T-cell (primary cell): ENCODE data around the gene RTN4. TPM values are rescaled to one million over a fixed set of nuclear protein-coding genes. Genes with fewer than 3 reads are reported as not detected.
A peak's percentile ranks its signal among the peaks of the same experiment; 100 is the strongest.

Experiments
- ATAC-seq, 4 experiments: fragments of 200-7000 bp in 3 of 4; fragments of 150-1000 bp in 1 of 4; cut with Tn5 transposase; replicated peaks in 1 of 4; 1 replicate in 3 of 4; 2 replicates in 1 of 4; pipeline ENCODE4 v1.10.0; 2021; ENCODE audit warnings: moderate library complexity in 3 of 4, mild to moderate bottlenecking in 2 of 4, moderate number of reproducible peaks in 1 of 4
- CTCF ChIA-PET, 2 donors: fragments of 300-600 bp; sonication (Branson Sonifier 250); formaldehyde crosslinking; loops; one replicate each; lab custom pipeline; 2022; ENCODE audit warnings: antibody characterized with exemption in 2 of 2; lab: Charles Lee
- POLR2A ChIA-PET, 2 donors: fragments of 300-600 bp; sonication (Branson Sonifier 250); formaldehyde crosslinking; loops; one replicate each; lab custom pipeline; 2022; ENCODE audit warnings: antibody characterized with exemption in 2 of 2; lab: Charles Lee
- DNase-seq, 35 experiments: peaks; one replicate each; pipeline versions ENCODE4 v3.0.0 to v3.0.0-alpha.2; 2013 to 2023
- H3K27ac ChIP-seq: one replicate; pipeline ENCODE4 v1.5.1; 2013; ENCODE audit warnings: low read length
- H3K27me3 ChIP-seq, 2 experiments: replicated peaks in 1 of 2; 1 replicate in 1 of 2; 2 replicates in 1 of 2; pipeline versions ENCODE4 v1.6.1 to v1.7.0; 2013; ENCODE audit warnings: low read length in 1 of 2, mixed read lengths in 1 of 2; ENCODE audit not compliant: control insufficient read depth in 2 of 2, insufficient read depth in 2 of 2; ENCODE audit errors: extremely low read depth in 1 of 2
- H3K36me3 ChIP-seq, 2 donors: 1 replicate in 1 of 2; 2 replicates in 1 of 2; pipeline versions ENCODE4 v1.6.1 to v1.7.0; 2013; ENCODE audit warnings: low read length in 1 of 2; ENCODE audit not compliant: control insufficient read depth in 2 of 2, insufficient read depth in 1 of 2; ENCODE audit errors: extremely low read depth in 1 of 2
- H3K4me1 ChIP-seq, 2 experiments: 1 replicate in 1 of 2; 2 replicates in 1 of 2; pipeline versions ENCODE4 v1.6.1 to v1.7.0; 2013; ENCODE audit warnings: low read length in 2 of 2, mixed read lengths in 1 of 2; ENCODE audit not compliant: insufficient read depth in 2 of 2, control insufficient read depth in 1 of 2; ENCODE audit errors: extremely low read depth in 1 of 2
- H3K4me3 ChIP-seq, 2 donors: 1 replicate in 1 of 2; 2 replicates in 1 of 2; pipeline versions ENCODE4 v1.5.1 to v1.7.0; 2013; ENCODE audit warnings: mild to moderate bottlenecking in 2 of 2, low read length in 1 of 2, moderate library complexity in 1 of 2; ENCODE audit not compliant: control insufficient read depth in 1 of 2; ENCODE audit errors: extremely low read depth in 1 of 2
- H3K9me3 ChIP-seq: 2 replicates; pipeline ENCODE4 v1.7.0; 2013
- H3K27ac Mint-ChIP-seq, 2 donors: one replicate each; pipeline ENCODE4 v1.8.0; 2020 to 2021; ENCODE audit warnings: mild to moderate bottlenecking in 2 of 2, mixed read lengths in 2 of 2
- H3K27me3 Mint-ChIP-seq, 2 donors: one replicate each; pipeline ENCODE4 v1.8.0; 2021 to 2022; ENCODE audit warnings: mixed read lengths in 2 of 2
- H3K36me3 Mint-ChIP-seq: one replicate; pipeline ENCODE4 v1.8.0; 2021; ENCODE audit warnings: mixed read lengths
- H3K4me1 Mint-ChIP-seq, 3 donors: one replicate each; pipeline ENCODE4 v1.8.0; 2020 to 2022; ENCODE audit warnings: mixed read lengths in 3 of 3, mild to moderate bottlenecking in 1 of 3
- H3K4me3 Mint-ChIP-seq, 3 donors: one replicate each; pipeline ENCODE4 v1.8.0; 2020 to 2022; ENCODE audit warnings: mild to moderate bottlenecking in 3 of 3, mixed read lengths in 3 of 3, moderate library complexity in 3 of 3
- H3K9me3 Mint-ChIP-seq, 3 donors: one replicate each; pipeline ENCODE4 v1.8.0; 2020 to 2022; ENCODE audit warnings: mixed read lengths in 3 of 3
- WGBS: methylation state at CpG from one replicate; pipeline ENCODE4 v1.1.5; 2013; ENCODE audit warnings: missing lambda C conversion rate; ENCODE audit not compliant: insufficient coverage; 5-methylcytosine and 5-hydroxymethylcytosine counted together
- total RNA-seq, 35 experiments: library from RNA in 6 of 35; stranded (reverse) in 6 of 35; fragments of 120-200 nt in 1 of 35; gene quantifications; one replicate each; pipeline versions ENCODE4 v1.2.1 to v1.2.4 and lab custom pipeline; 2013 to 2026

RTN4 gene
- total RNA-seq, 5 donors from 2014 or later (not counting 1 experiment from before 2014, with no cell fraction given), result 66.3 to 77.1 (median 75.4) TPM

DNA sequence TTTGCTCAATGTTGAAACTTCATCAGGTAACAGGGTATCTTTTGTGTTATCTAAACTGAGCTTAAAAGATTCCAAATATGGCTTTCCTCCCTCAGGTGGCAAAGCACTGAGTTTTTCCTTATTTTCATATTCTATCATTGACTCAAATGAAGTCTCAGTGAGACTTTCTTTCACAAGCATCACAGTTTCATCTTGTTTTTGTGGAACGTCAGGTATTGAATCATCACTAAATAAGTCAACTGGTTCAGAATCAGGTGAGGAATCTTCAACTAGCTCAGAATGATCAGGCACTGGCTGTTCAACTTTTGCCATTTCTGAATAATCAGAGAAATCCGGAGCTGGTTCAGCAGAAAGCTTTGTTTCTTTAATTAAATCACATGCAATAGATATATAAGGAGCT, 24.6 kb downstream of the RTN4 start:
- ATAC-seq (no peak), DNase-seq (no peak)
- no peaks in the 10 kb centered on the region for H3K9me3 ChIP-seq
- peaks cover 10% of the 10 kb centered on the region for H3K36me3 Mint-ChIP-seq
- peak overlapping the region in 1 of 2 donors; percentile 48 for H3K27ac Mint-ChIP-seq
- peaks cover 3 to 37% of the 10 kb centered on the region in 2 experiments for H3K4me1 ChIP-seq
- H3K27me3 ChIP-seq, result no peaks in the 10 kb centered on the region
- peaks cover 0 to 1% of the 10 kb centered on the region in 2 donors for H3K36me3 ChIP-seq
- no peak overlapping the region for H3K4me3 ChIP-seq
- no peaks in the 10 kb centered on the region for H3K9me3 Mint-ChIP-seq
- ChIA-PET CTCF (interaction anchor here in 1 of 2 donors (0.8 to 1.1 kb wide), 2 partner anchors 12 to 143 kb away, joined by 3 to 4 read pairs; no protein-coding TSS in a partner anchor), POLR2A (interaction anchor here (0.5 to 1.5 kb wide), 8 partner anchors 16 to 392 kb away, joined by 3 to 4 read pairs (median 4); partner anchors contain the start of genes RPS27A (in 1 of the 2) and RTN4 (in 1 of the 2))
- H3K4me1 Mint-ChIP-seq, result peaks cover 0 to 7% (median 5%) of the 10 kb centered on the region in 3 donors
- H3K27ac ChIP-seq, result no peak overlapping the region
- no CpG with 5 or more reads among the region's 2 CpGs for WGBS
- no peak overlapping the region for H3K4me3 Mint-ChIP-seq
- H3K27me3 Mint-ChIP-seq, result no peaks in the 10 kb centered on the region

DNA sequence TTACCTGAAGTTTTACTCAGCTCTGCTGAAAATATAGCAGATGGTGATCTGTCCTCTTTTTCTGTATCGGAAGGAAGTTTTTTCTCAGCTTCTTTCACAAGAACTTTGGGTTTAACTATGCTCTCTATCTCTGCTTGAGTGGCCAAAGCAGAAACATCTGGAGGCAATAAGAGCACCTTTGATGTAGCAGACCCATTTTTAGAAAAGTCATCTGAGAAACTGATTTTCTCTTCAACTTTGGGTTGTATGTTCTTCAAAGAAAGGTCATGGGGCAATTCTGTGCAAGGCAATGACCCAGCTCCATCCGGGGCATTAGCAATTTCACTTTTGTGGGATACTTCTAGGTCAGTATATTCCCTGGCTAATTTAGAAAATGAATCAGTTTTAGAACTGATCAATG, 25.2 kb downstream of the RTN4 start:
- Histone ChIP-seq H3K27ac (no peak overlapping the region), H3K4me1 (peaks cover 3 to 36% of the 10 kb centered on the region in 2 experiments), H3K36me3 (peaks cover 0 to 3% of the 10 kb centered on the region in 2 donors), H3K27me3 (no peaks in the 10 kb centered on the region), H3K4me3 (no peak overlapping the region), H3K9me3 (no peaks in the 10 kb centered on the region)
- ChIA-PET CTCF (interaction anchor here (0.8 to 1.1 kb wide), 3 partner anchors 11 to 143 kb away, joined by 3 to 4 read pairs (median 3); no protein-coding TSS in a partner anchor), POLR2A (interaction anchor here (0.7 to 1.5 kb wide), 6 partner anchors 15 to 208 kb away, joined by 3 to 4 read pairs (median 4); partner anchors contain the start of genes RPS27A (in 1 of the 2) and RTN4 (in 1 of the 2))
- ATAC-seq (no peak), DNase-seq (no peak)
- H3K27ac Mint-ChIP-seq, result peak overlapping the region in 1 of 2 donors; percentile 48
- no peaks in the 10 kb centered on the region for H3K27me3 Mint-ChIP-seq
- peaks cover 0 to 6% (median 2%) of the 10 kb centered on the region in 3 donors for H3K4me1 Mint-ChIP-seq
- WGBS, result no CpG with 5 or more reads among the region's 2 CpGs
- peaks cover 15% of the 10 kb centered on the region for H3K36me3 Mint-ChIP-seq
- peaks cover 0 to 5% (median 3%) of the 10 kb centered on the region in 3 donors for H3K9me3 Mint-ChIP-seq
- no peak overlapping the region for H3K4me3 Mint-ChIP-seq

GRCh38 chr2:55022476-55022875, 27.8 kb downstream of the RTN4 start:
- 100% methylated on average over 2 of the region's 3 CpGs for WGBS

GRCh38 chr2:55019526-55020258, 30.6 kb downstream of the RTN4 start:
- ChIA-PET POLR2A (interaction anchor here (0.5 to 0.7 kb wide), 2 partner anchors 14 to 498 kb away, joined by 3 read pairs; no protein-coding TSS in a partner anchor), CTCF (interaction anchor here (0.6 to 1.8 kb wide), 5 partner anchors 9 to 149 kb away, joined by 3 to 5 read pairs (median 3); no protein-coding TSS in a partner anchor)
- peaks cover 0 to 3% of the 10 kb centered on the region in 2 experiments for H3K4me1 ChIP-seq
- no peak for ATAC-seq
- DNase-seq, result no peak
- H3K27me3 ChIP-seq, result no peaks in the 10 kb centered on the region
- Mint-ChIP-seq H3K27ac (peak overlapping the region; percentile 23 to 41), H3K4me3 (no peak overlapping the region), H3K36me3 (peaks cover 21% of the 10 kb centered on the region), H3K9me3 (peaks cover 5 to 14% (median 5%) of the 10 kb centered on the region in 3 donors), H3K27me3 (no peaks in the 10 kb centered on the region), H3K4me1 (peaks cover 28 to 37% (median 37%) of the 10 kb centered on the region in 3 donors)
- no peak overlapping the region for H3K27ac ChIP-seq
- H3K4me3 ChIP-seq, result no peak overlapping the region
- H3K36me3 ChIP-seq, result peaks cover 0 to 3% of the 10 kb centered on the region in 2 donors
- WGBS, result no CpG with 5 or more reads among the region's 5 CpGs
- H3K9me3 ChIP-seq, result peaks cover 2% of the 10 kb centered on the region

More at GRCh38 chr2:55022476-55022875, 27.8 kb downstream of the RTN4 start:
- ChIA-PET POLR2A (interaction anchor here in 1 of 2 donors (0.5 kb wide), 1 partner anchor 294 kb away, joined by 3 read pairs; no protein-coding TSS in a partner anchor), CTCF (interaction anchor here (0.6 to 1.2 kb wide), 4 partner anchors 17 to 210 kb away, joined by 3 to 4 read pairs (median 3); partner anchors contain the start of genes CLHC1 (in 1 of the 2) and RPS27A (in 1 of the 2))
- H3K9me3 Mint-ChIP-seq, result peaks cover 5 to 14% (median 5%) of the 10 kb centered on the region in 3 donors
- peaks cover 19% of the 10 kb centered on the region for H3K36me3 Mint-ChIP-seq
- ATAC-seq (no peak), DNase-seq (no peak)
- H3K27ac Mint-ChIP-seq, result no peak overlapping the region
- H3K4me1 Mint-ChIP-seq, result peaks cover 26 to 30% (median 27%) of the 10 kb centered on the region in 3 donors
- Histone ChIP-seq H3K4me3 (no peak overlapping the region), H3K36me3 (peaks cover 0 to 3% of the 10 kb centered on the region in 2 donors), H3K9me3 (peaks cover 2% of the 10 kb centered on the region), H3K4me1 (peaks cover 0 to 23% of the 10 kb centered on the region in 2 experiments), H3K27me3 (no peaks in the 10 kb centered on the region), H3K27ac (no peak overlapping the region)
- no peak overlapping the region for H3K4me3 Mint-ChIP-seq
- H3K27me3 Mint-ChIP-seq, result no peaks in the 10 kb centered on the region

DNA sequence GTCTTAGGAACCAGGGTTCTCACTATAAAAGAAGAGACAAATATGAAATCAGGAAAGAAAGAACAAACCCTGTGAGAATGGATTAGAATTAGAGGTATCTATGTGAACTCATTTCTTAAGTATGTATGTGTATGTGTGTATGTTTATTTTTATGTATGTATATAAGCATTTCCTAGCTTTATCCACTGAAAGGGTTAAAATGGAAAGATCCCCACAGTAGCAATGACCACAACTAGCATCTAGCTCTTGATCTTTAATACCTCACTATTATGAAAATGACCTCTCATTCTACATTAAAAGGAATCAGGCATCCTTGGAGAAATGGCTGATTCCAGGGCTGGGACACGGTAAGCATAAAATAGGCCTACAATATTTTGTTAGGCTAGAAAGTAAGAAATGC, 31.6 kb downstream of the RTN4 start:
- Mint-ChIP-seq H3K4me3 (no peak overlapping the region), H3K27me3 (no peaks in the 10 kb centered on the region), H3K36me3 (peaks cover 21% of the 10 kb centered on the region), H3K9me3 (peaks cover 5 to 14% (median 5%) of the 10 kb centered on the region in 3 donors), H3K27ac (no peak overlapping the region), H3K4me1 (peaks cover 30 to 44% (median 39%) of the 10 kb centered on the region in 3 donors)
- DNase-seq (no peak), ATAC-seq (no peak)
- no peaks in the 10 kb centered on the region for H3K27me3 ChIP-seq
- no peak overlapping the region for H3K4me3 ChIP-seq
- peaks cover 2% of the 10 kb centered on the region for H3K9me3 ChIP-seq
- no peak overlapping the region for H3K27ac ChIP-seq
- H3K4me1 ChIP-seq, result peaks cover 0 to 4% of the 10 kb centered on the region in 2 experiments
- ChIA-PET CTCF (interaction anchor here (1.4 to 1.8 kb wide), 3 partner anchors 8 to 150 kb away, joined by 3 to 5 read pairs (median 4); no protein-coding TSS in a partner anchor), POLR2A (interaction anchor here in 1 of 2 donors (0.7 kb wide), 1 partner anchor 166 kb away, joined by 3 read pairs; no protein-coding TSS in a partner anchor)
- no CpG with 5 or more reads among the region's 1 CpG for WGBS
- H3K36me3 ChIP-seq, result peaks cover 0 to 3% of the 10 kb centered on the region in 2 donors

GRCh38 chr2:55017880-55018279, 32.4 kb downstream of the RTN4 start:
- Histone ChIP-seq H3K27ac (no peak overlapping the region), H3K36me3 (peaks cover 0 to 3% of the 10 kb centered on the region in 2 donors), H3K4me1 (peaks cover 0 to 4% of the 10 kb centered on the region in 2 experiments), H3K9me3 (peaks cover 2% of the 10 kb centered on the region), H3K27me3 (no peaks in the 10 kb centered on the region), H3K4me3 (no peak overlapping the region)
- no peaks in the 10 kb centered on the region for H3K27me3 Mint-ChIP-seq
- ATAC-seq, result no peak
- H3K36me3 Mint-ChIP-seq, result peaks cover 21% of the 10 kb centered on the region
- ChIA-PET POLR2A (interaction anchor here in 1 of 2 donors (0.7 kb wide), 1 partner anchor 166 kb away, joined by 3 read pairs; no protein-coding TSS in a partner anchor), CTCF (interaction anchor here (0.7 to 1.4 kb wide), 4 partner anchors 12 to 158 kb away, joined by 3 to 4 read pairs (median 4); no protein-coding TSS in a partner anchor)
- no peak for DNase-seq
- H3K4me3 Mint-ChIP-seq, result no peak overlapping the region
- no peak overlapping the region for H3K27ac Mint-ChIP-seq
- H3K9me3 Mint-ChIP-seq, result peaks cover 5 to 14% (median 5%) of the 10 kb centered on the region in 3 donors
- H3K4me1 Mint-ChIP-seq, result peaks cover 37 to 51% (median 46%) of the 10 kb centered on the region in 3 donors
- no CpG with 5 or more reads among the region's 3 CpGs for WGBS
